Astrocyte of the cerebellum (primary cell): ENCODE results near the gene ARHGEF1.
"Not testable (repeated sequence)": the region's sequence is repeated elsewhere in the genome, so short reads cannot be mapped to it uniquely, and the experiment has no call there.

Source experiments
- DNase-seq: peaks from one replicate; pipeline ENCODE4 v3.0.0-alpha.2; 2011; ENCODE audit warnings: low read depth
- H3K4me3 ChIP-seq: 2 replicates; pipeline ENCODE4 v1.5.1; 2011; ENCODE audit warnings: mild to moderate bottlenecking, low read depth, low read length, moderate library complexity
- CTCF ChIP-seq: IDR thresholded peaks from 2 replicates; pipeline ENCODE4 v1.5.1; 2012; ENCODE audit warnings: low read length, low read depth, moderate library complexity, mild to moderate bottlenecking; ENCODE audit errors: missing control alignments
- in situ Hi-C: cut with HindIII; loops from 2 replicates; pipeline ENCODE4 v1.10.0; 2017; ENCODE audit warnings: low sequenced_read_pairs

The ARHGEF1 gene

GRCh38 chr19:41910240-41910991 lies 27.4 kb downstream of the ARHGEF1 start:
- no peak for DNase-seq
- H3K4me3 ChIP-seq = no peak overlapping the region
- in situ Hi-C loops = no loop called here
- no peak for TF ChIP-seq CTCF

- TF ChIP-seq CTCF = no peak
- in situ Hi-C loops = no loop called here
- H3K4me3 ChIP-seq = no peak overlapping the region
- DNase-seq = no peak
Observed at GRCh38 chr19:41910992-41911888, 28.3 kb downstream of the ARHGEF1 start.

- H3K4me3 ChIP-seq = no peak overlapping the region
- TF ChIP-seq CTCF = no peak
- in situ Hi-C loops = no loop called here
- no peak for DNase-seq
Observed at GRCh38 chr19:41911889-41912731, 29.1 kb downstream of the ARHGEF1 start.

- no peak for DNase-seq
- in situ Hi-C loops = no loop called here
- H3K4me3 ChIP-seq = no peak overlapping the region
- TF ChIP-seq CTCF = no peak
Observed at GRCh38 chr19:41912899-41913537, 30.0 kb downstream of the ARHGEF1 start.

GRCh38 chr19:41913538-41914423 lies 30.8 kb downstream of the ARHGEF1 start:
- in situ Hi-C loops = no loop called here
- no peak for DNase-seq
- no peak for TF ChIP-seq CTCF
- H3K4me3 ChIP-seq = no peak overlapping the region

GRCh38 chr19:41914424-41914834 lies 31.4 kb downstream of the ARHGEF1 start:
- DNase-seq, in situ Hi-C loops, H3K4me3 ChIP-seq: not testable (repeated sequence)
